ENCODE data around the gene BOLA1.

GRCh38 chr1:149888247-149888998 is 10.9 kb upstream of the BOLA1 start:
- TF ChIP-seq, protein P1, sequence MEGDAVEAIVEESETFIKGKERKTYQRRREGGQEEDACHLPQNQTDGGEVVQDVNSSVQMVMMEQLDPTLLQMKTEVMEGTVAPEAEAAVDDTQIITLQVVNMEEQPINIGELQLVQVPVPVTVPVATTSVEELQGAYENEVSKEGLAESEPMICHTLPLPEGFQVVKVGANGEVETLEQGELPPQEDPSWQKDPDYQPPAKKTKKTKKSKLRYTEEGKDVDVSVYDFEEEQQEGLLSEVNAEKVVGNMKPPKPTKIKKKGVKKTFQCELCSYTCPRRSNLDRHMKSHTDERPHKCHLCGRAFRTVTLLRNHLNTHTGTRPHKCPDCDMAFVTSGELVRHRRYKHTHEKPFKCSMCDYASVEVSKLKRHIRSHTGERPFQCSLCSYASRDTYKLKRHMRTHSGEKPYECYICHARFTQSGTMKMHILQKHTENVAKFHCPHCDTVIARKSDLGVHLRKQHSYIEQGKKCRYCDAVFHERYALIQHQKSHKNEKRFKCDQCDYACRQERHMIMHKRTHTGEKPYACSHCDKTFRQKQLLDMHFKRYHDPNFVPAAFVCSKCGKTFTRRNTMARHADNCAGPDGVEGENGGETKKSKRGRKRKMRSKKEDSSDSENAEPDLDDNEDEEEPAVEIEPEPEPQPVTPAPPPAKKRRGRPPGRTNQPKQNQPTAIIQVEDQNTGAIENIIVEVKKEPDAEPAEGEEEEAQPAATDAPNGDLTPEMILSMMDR (IDR thresholded peaks at IDR 0.05; ENCODE audit: low read depth, low read length): peak; percentile 41
- TF ChIP-seq, protein P2, sequence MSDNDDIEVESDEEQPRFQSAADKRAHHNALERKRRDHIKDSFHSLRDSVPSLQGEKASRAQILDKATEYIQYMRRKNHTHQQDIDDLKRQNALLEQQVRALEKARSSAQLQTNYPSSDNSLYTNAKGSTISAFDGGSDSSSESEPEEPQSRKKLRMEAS (IDR thresholded peaks at IDR 0.05; ENCODE audit: low read depth, low read length): peak; percentile 64
- peak; percentile 11 for TF ChIP-seq POLR2A (IDR thresholded peaks at IDR 0.05; ENCODE audit: extremely low read depth, insufficient read length)
